HG03025 (cell line): Measurements from ENCODE around the gene TGM3.

ENCODE experiments used
- ATAC-seq: cut with Tn5 transposase; IDR thresholded peaks from one replicate; pipeline ENCODE4 v1.9.1; 2021; ENCODE audit warnings: mild to moderate bottlenecking, moderate library complexity; ENCODE audit not compliant: unreplicated experiment, low FRiP score

TGM3 gene

DNA sequence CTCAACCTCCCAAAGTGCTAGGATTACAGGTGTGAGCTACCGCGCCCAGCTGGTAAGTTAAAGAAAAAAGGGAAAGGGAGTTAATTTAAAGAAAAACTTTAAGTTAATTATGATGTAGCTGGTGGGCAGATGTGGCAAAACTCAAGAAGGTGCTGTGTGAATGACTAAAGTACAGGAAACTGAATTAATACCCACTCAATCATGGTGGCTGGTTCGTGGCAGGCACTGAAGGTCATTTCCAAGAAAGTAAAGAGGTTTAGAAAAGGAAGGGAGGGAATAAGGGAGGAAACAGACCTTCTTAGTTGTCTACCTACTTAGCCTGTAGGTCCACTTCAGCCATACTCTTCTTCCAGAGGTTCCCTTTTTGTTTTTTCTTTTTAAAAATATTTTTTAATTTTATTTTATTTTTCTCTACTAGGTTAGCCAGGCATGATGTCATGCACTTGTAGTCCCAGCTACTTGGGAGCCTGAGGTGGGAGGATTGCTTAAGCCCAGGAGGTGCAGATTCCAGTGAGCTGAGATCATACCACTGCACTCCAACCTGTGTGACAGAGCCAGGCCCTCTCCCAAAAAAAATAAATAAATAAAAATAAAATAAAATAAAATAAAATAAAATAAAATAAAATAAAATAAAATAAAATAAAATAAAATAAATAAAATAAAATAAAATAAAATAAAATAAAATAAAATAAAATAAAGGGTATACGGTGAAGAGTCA, 11.9 kb upstream of the TGM3 start:
- ATAC-seq: no peak

DNA sequence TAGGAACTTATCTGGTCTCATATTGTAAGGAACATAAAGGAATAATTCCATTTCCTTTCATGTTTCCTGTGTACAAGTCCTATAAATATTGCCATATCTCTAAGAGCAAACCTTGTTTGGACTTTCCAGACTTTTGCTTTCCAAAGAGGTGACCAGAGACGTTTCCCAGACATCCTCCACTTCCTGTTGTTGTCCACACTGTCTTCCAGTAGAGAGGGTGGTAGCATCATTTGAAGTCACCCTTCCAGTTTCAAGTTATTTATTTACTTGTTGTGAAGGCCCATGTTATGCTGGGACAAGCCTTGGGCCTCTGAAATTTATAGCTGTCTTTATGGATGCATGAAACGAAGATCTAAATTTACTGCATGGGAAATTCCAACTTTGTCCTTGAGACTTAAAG, 10.6 kb upstream of the TGM3 start:
- ATAC-seq: no peak

DNA sequence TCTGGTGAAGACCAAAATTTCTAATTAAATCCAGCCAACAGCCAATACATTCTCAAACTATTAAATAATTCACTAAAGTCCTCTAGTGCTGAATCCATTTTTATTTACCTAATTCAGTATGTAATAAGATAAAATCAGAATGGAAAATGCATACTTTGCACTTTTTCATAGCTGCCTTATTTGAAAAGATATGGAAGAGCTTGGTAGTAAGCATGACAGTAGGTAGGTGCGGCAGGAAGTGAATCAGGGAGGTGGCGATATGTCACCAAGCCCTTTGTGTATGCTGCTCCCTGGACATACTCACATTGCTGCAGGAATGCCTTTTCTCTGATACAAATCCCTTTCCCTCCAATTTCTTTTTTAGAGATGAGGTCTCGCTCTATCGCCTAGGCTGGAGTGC, 10.2 kb upstream of the TGM3 start:
- ATAC-seq: no peak

DNA sequence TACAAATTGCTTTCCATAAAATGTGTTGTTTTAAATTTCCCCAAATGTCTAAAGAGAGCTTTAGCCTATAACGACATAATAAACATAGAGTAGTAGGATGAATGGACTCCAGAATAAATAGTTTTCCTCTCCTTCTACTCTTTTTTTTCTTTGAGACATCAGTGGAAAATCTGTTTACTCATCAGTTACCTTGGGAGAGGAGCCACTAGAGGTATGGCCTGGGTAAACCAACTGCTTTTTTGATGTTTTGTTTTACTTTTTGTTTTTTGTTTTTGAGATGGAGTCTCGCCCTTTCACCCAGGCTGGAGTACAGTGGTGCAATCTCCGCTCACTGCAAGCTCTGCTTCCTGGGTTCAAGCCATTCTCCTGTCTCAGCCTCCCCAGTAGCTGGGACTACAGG, 8.3 kb upstream of the TGM3 start:
- no peak for ATAC-seq

DNA sequence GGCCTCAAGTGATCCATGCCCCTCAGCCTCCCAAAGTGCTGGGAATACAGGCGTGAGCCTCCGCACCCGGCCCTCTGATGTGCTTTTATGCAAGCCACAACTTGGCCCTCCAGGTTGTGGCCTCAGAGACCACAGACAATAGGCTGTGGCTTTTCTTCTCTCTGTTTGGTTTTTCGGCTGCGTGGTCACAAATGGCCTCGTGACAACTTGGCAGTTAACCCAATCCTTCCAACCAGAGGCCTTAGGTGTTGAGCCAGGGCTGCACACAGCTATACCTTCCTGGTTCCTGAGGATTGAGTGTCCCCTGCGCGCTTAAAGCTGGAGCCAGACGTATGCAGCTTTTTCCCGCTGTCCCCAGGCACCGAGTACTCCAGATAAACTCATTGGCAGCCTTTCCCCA, 6.3 kb upstream of the TGM3 start:
- no peak for ATAC-seq

DNA sequence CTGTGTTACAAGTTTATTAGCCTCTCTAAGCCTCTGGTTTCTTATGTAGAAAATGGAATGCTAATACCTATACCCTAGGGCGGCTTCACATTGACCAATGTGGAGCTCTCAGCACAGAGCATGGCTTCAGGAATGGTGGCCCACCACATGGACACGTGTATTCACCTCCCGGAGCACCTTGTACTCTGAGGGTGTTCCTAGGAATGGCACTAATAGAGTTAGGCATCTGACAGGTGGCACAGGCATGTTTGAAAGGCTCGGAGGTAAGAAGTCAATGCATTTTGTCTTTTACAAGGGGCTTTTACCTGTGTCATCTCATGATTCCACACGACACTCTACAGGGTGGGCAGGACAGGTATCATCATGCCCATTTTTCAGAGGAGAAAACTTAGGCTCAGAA, 5.3 kb upstream of the TGM3 start:
- ATAC-seq: no peak

DNA sequence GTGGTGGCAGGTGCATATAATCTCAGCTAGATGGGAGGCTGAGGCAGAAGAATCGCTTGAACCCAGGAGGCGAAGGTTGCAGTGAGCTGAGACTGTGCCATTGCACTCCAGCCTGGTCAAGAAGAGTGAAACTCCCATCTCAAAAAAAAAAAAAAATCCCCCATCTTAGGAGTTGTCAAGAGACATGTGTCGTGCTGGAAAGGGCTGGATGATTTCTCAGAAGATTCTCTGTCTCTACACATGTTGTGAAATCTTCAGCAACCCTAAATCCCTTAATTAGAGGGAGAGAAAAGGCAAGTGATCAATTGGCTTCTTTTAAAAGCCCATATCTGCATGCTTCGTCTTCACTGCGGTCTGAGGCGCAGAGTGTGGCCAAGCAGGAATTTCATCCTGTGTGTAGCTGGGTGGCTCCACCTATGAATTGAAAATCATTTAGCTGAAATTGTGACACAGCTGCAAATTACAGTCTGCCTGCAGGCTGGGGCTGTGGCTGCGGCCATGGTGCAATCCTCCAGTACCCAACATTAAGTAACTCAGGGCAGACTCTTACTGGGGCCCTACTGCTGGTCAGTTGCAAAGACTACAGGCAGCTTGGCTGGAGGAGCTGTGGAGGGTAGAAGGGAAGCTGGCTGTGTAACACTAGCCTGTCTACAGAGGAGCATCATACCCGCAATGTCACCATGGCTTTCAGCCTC, 3.2 kb upstream of the TGM3 start:
- no peak for ATAC-seq

DNA sequence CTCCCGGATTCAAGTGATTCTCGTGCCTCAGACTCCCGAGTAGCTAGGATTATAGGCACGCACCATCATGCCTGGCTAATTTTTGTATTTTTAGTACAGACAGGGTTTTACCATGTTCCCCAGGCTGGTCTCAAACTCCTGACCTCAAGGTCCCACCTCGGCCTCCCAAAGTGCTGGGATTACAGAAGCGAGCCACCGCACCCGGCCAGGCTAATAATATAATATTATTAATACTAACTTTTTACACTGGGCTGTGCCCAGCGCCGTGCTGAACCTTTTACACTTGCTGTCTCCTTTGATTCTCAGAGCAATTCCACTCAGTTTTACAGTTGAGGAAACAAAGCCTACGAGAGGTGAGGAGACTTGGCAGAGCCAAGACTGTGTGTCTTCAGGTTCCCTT, 2.3 kb upstream of the TGM3 start:
- no peak for ATAC-seq

DNA sequence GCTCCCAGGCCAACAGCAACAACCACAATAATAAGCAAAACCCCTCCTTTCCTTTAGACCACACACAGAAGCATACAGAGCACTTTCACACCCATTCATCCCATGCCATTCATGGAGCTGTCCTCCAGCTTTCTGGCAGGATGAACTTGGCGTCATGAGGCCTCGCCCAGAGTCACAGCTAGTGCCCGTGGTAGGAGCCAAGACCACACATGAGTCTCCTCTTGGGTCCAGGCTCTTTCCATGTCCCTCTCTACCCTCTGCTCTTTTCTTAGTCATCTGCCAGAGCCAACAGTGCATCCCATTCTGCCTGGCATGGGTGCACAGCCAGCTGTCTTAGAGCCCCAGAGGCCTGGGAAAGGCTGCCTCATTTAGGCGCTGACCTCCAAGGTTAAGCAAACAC, 1.8 kb upstream of the TGM3 start:
- no peak for ATAC-seq

DNA sequence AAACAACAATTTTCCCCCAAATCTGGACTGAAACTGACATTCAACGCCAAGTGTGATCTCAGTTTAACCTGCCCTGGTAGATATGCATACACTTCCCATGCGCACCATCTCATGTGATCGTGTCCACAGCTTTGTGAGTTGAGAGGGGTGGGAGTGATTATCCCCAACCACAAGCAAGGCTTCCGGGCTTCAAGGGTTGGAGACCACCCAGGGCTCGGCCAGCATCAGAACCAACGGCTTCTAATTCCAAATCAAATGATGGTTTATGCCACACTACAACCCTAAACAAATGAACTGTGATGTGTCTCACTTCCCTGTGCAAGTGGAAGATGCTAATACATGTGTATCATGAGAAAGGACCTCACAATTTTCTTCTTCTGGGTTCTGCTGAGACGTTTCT, 515 bp upstream of the TGM3 start:
- no peak for ATAC-seq

DNA sequence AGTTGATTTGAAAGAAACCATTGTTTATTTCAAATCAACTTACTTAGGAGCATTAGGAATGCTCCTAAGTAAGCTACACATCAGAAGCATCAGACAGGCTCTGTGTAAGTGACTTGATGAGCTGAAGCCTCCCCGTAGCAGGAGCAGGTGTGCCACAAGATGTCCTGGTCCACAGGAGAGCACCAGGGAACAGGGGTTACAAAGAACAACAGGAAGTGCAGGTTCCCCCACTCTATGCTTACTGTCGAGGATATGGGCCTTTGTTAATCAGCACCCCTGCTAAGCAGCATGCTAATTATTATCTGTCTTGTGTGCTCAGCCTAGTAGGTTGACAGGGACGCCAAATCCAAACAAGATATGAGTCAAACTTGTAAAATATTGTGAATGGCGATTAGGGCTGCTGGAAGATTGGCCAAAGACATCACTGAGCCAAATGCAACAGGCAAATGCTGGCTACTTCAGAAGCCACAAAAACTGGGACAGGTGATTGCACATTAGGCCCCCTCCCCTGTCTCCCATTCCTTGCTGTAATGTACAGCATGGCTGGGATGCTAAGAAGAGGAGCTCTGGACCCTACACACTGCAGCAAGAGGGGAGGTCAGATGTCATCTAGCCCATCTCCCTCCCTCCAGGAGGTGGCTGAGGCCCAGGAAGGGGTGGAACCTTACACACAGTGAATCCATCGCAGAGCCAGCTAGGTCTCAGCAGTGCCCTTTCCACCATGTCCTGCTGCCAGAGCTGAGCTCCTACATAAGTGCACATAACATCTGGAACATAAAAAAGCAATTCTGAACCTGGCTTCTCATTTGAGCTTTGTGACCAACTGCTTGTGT, 939 bp downstream of the TGM3 start:
- ATAC-seq: no peak

DNA sequence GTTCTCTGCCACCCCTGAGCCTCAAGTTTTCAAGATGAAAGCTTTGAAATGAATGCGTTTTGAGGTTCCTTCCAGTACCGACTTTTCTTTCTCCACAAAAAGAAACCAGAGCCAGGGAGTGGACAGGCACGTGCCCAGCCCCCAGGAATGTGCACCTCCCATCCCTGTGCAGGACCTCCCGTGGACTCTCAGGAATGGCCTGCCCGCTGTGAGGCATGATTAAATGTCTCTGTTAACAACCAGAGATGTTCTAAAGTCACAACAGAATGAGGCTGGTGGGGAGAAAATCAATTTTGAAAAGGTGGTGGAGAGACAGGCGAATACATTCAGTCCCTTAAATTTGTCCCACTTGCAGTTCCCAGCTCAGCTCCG, 1.5 kb downstream of the TGM3 start:
- ATAC-seq: no peak

DNA sequence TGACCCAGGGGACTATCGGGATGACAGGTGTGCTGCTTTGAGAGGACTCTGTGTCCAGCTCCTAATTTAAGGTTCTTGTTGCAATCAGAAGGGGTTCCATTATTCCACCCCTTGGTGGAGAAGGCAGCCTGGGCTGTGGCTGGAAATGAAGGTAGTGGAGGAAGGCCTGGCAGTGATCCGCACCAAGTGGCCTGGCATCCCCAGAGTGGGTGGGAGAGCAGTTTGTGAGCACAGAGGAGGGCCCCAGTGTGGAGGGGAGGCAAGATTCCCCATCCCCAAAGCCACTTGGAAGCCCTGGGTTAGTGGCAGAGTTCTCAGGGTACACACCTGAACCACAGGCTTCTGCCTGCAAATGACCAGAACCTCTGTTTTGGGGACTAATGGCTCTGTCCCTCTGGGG, 2.3 kb downstream of the TGM3 start:
- ATAC-seq: no peak

DNA sequence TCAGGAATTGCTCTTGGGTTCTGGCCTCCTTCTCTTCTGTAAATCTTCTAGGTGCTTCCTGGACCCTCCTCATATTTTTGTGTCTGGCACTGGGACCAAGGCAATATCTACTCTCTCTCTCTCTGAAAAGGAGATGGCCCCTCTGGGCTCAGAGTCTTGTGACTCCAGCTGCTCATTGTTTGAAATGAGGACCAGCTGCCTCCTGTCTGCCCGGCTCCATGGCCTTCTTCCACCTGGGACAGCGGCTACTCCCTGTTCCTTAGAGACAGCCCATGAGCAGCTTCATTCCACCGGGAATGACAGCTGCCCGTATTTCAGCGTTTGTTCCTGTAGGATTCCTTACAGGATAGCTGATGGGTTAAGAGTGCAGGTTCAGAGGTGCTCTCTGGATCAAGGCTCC, 2.9 kb downstream of the TGM3 start:
- ATAC-seq: no peak

DNA sequence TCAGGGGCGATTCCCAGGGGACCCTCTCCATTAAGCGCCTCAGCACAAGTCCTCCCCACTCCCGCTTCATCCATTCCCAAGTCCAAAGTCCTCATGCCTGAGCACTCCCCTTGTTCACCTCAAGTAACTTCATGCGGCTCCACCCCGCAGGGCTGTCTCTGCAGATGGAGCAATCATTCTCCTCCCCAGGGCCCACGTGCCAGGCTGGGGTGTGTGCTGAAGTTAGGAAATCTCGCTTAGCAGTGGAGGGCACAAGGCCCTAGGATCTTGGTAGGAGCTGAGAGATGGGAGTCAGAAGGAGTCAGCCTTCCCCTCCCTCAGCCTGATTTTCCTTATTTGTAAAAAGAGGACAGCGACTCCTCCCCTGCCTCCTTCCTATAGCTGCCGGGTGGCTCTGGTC, 3.5 kb downstream of the TGM3 start:
- ATAC-seq: no peak

DNA sequence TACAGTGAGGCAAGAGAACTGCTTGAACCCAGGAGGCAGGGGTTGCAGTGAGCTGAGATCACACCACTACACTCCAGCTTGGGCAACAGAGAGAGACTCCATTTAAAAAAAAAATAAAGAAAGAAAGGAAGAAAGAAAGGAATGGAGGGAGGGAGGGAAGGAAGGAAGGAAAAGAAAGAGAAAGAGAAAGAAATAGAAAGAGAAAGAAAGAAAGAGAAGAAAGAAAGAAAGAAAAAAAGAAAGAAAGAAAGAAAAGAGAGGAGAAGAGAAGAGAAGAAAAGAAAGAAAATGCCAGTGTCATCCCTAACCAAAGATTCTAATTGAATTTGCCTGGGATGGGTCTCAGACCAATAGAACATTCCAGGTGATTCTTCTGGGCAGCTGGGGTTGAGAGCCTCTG, 4.2 kb downstream of the TGM3 start:
- no peak for ATAC-seq

DNA sequence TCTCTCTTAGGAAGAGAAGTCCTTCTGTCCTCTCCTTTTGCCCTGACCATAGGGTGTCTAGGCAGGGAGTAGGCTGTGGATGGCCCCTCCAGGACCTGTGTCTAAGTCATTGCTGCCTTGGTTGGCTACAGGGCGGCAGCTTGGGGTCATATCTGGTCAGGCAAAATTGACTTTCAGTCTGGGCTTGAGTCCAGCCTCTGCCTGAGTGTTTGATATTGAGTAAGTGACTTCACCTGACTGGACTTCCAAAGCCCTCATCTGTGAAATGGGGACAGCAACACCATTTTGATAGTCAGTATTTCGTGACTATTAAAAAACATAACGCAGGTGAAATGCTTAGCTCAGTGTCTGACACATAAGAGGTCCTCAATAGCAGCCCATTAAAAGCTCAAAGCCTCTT, 4.6 kb downstream of the TGM3 start:
- no peak for ATAC-seq

DNA sequence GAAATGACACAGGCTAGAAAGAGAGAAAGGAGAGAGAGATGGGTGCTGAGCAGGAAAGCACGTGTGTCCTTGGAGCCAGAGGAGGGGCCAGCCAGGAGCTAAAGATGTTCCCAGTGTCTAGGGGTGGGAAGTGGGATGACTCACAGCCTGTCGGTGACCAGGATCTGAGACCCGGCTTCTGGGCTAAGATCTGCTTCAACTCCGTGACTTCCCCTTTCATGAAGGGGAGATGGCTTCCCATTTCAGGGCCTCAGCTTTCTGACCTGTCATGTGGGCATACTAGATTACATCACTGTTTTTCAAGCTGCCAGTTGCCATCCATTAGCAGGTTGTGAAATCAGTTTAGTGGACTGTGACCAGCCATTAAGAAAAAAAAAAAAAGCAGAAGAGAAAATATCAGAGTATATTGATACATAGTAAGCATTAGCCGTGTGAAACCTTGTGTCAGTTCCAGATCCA, 5.4 kb downstream of the TGM3 start:
- ATAC-seq: no peak

DNA sequence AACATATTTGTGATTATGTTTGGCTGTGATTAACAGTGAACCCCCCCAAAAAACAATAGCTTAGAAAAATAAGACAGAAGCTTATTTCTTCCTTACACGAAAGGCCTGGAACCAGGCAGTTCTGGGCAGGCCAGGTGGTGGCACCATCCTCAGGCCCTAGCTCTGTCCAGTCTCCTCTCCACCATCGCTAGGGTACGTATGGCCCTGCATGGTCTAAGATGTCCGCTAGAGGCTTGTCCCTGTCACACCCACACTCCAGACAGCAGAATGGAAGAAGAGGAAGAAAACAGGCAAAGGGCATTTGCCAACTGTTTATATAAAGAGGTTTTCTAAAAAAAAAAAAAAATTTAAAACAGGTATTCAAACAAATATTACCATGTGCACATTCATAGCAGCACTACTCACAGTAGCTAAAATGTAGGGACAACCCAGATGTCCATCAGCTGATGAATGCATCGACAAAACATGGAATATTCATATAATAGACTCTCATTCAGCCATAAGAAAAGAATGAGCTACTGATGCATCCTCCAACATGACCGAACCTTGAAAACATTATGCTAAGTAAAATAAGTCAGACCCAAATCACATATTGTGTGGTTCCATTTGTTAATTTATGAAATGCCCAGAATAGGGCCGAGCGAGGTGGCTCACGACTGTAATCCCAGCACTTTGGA, 6.7 kb downstream of the TGM3 start:
- ATAC-seq: no peak

DNA sequence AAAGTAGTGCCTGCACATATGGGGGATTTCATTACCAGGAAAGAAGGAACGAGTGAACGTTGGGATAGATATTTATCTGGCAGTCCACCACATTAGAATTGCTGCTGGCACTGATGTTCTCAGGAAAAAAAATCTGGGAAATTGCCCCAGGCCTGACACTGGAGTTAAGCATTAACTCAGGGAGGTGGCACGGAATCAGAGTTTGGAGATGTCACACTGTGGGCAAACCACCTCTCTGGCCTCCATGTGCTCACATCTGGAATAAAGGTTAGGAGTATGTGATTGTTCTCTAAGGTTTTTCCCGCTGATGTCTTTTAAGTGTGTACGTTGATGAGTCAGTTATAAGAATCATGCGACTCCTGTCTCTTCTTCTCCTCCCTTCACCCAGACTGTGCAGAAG, 7.9 kb downstream of the TGM3 start:
- no peak for ATAC-seq

DNA sequence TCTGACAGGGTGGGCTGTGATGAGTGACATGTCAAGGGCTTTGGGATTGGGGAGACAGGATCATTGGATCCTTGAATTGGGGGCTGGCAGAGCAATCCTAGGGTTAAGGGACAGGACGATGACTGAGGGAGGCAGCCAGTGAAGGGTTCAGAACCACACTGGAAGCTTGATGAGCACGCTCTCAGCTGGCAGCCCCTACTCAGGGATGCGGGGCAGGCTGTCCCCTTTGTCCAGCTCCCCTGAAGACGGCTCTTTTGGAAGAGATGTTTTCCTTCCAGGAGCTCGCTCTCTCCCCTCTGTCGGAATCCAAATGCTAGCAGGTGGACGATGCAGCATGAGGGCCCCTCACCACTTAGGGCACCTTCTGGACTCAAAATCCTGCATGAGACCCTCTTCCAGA, 8.4 kb downstream of the TGM3 start:
- ATAC-seq: no peak
